Hematopoietic multipotent progenitor cell treated with erythropoietin and hydrocortisone succinate and interleukin-3 and kit ligand, for 15 days (in vitro differentiated cells): ENCODE data around the gene DMKN.
"Not testable (repeated sequence)": the region's sequence is repeated elsewhere in the genome, so short reads cannot be mapped to it uniquely, and the experiment has no call there.

Experiments
- DNase-seq: peaks from one replicate; pipeline ENCODE4 v3.0.0-alpha.2; 2015; ENCODE audit warnings: low spot score

Gene DMKN

GRCh38 chr19:35461788-35462187, 51.7 kb downstream of the DMKN start:
- DNase-seq: not testable (repeated sequence)

- no peak for DNase-seq
These were observed 52.4 kb downstream of the DMKN start for GRCh38 chr19:35461060-35461459.

- no peak for DNase-seq
These were observed 52.8 kb downstream of the DMKN start for GRCh38 chr19:35460608-35461007.

GRCh38 chr19:35459414-35460082, 53.9 kb downstream of the DMKN start:
- DNase-seq: no peak

- no peak for DNase-seq
These were observed 54.6 kb downstream of the DMKN start for GRCh38 chr19:35458731-35459391.

GRCh38 chr19:35458192-35458591, 55.3 kb downstream of the DMKN start:
- no peak for DNase-seq

GRCh38 chr19:35457173-35457572, 56.3 kb downstream of the DMKN start:
- no peak for DNase-seq

- DNase-seq: no peak
These were observed 57.7 kb downstream of the DMKN start for GRCh38 chr19:35455616-35456201.

- DNase-seq: no peak
These were observed 58.8 kb downstream of the DMKN start for GRCh38 chr19:35454663-35455062.

- DNase-seq: no peak
These were observed 61.9 kb downstream of the DMKN start for GRCh38 chr19:35451338-35452096.

GRCh38 chr19:35449359-35450043, 63.9 kb downstream of the DMKN start:
- no peak for DNase-seq

- DNase-seq: no peak
These were observed 65.6 kb downstream of the DMKN start, which contains the start of gene FFAR2 for GRCh38 chr19:35447606-35448469. TSS of gene FFAR2 (plus strand) at chr19:35448257. CDS start at chr19:35449715, 1,458 bp downstream.
